ENCODE data around the gene CLDN24.

Gene CLDN24

GRCh38 chr4:183299464-183299863 lies 22.8 kb downstream of the CLDN24 start:
- no peak for TF ChIP-seq CTCF (conservative IDR thresholded peaks at IDR 0.05; ENCODE audit: low read depth, low read length)
- no peak overlapping the region for H3K4me3 ChIP-seq (ENCODE audit: low read length)

GRCh38 chr4:183297675-183298074 lies 24.6 kb downstream of the CLDN24 start:
- no peak for TF ChIP-seq CTCF (conservative IDR thresholded peaks at IDR 0.05; ENCODE audit: low read depth, low read length)
- DNase-seq (ENCODE audit: low read depth) = no peak

More at GRCh38 chr4:183299464-183299863, 22.8 kb downstream of the CLDN24 start:
- DNase-seq (ENCODE audit: low read depth) = no peak

GRCh38 chr4:183295711-183296110 lies 26.5 kb downstream of the CLDN24 start:
- no peak for TF ChIP-seq CTCF (conservative IDR thresholded peaks at IDR 0.05; ENCODE audit: low read depth, low read length)
- no peak overlapping the region for H3K4me3 ChIP-seq (ENCODE audit: low read length)
- DNase-seq (ENCODE audit: low read depth) = no peak

More at GRCh38 chr4:183297675-183298074, 24.6 kb downstream of the CLDN24 start:
- H3K4me3 ChIP-seq (ENCODE audit: low read length) = no peak overlapping the region

GRCh38 chr4:183291070-183291469 lies 31.2 kb downstream of the CLDN24 start:
- H3K4me3 ChIP-seq (ENCODE audit: low read length) = no peak overlapping the region
- DNase-seq (ENCODE audit: low read depth) = no peak
- TF ChIP-seq CTCF (conservative IDR thresholded peaks at IDR 0.05; ENCODE audit: low read depth, low read length) = no peak

- TF ChIP-seq CTCF (conservative IDR thresholded peaks at IDR 0.05; ENCODE audit: low read depth, low read length) = no peak
- no peak for DNase-seq (ENCODE audit: low read depth)
These were observed 32.5 kb downstream of the CLDN24 start for GRCh38 chr4:183289688-183290087.

GRCh38 chr4:183288955-183289354 lies 33.3 kb downstream of the CLDN24 start:
- no peak overlapping the region for H3K4me3 ChIP-seq (ENCODE audit: low read length)
- TF ChIP-seq CTCF (conservative IDR thresholded peaks at IDR 0.05; ENCODE audit: low read depth, low read length) = no peak
- no peak for DNase-seq (ENCODE audit: low read depth)

More at GRCh38 chr4:183289688-183290087, 32.5 kb downstream of the CLDN24 start:
- H3K4me3 ChIP-seq (ENCODE audit: low read length) = no peak overlapping the region

- TF ChIP-seq CTCF (conservative IDR thresholded peaks at IDR 0.05; ENCODE audit: low read depth, low read length) = no peak
- no peak for DNase-seq (ENCODE audit: low read depth)
- H3K4me3 ChIP-seq (ENCODE audit: low read length) = no peak overlapping the region
These were observed 34.5 kb downstream of the CLDN24 start for GRCh38 chr4:183287677-183288076.
